ENCODE results near the gene NPW.
"Not testable (repeated sequence)": the region's sequence is repeated elsewhere in the genome, so short reads cannot be mapped to it uniquely, and the experiment has no call there.

The NPW gene

GRCh38 chr16:2023092-2024031 lies 3.8 kb downstream of the NPW start:
- peak; percentile 62 for DNase-seq

DNA sequence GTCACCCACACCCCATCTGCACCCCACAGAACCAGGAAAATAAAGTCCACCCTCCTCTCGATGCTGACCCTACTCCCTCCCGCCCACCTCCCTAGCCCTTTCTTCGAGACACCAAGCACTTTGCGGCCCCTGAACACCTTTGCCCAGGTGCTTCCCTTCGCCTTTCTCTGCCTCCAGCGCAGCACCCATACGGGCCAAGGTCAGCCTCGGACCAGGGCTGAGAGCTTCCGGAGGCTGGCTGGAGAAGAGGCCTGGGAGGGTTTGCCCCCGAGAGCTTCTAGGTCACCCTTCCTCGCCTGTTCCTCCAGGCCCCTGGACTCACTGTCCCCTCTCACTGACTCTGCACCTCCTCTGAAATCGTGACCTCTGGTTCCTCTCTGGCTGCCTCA lies 4.4 kb downstream of the NPW start:
- DNase-seq: no peak

DNA sequence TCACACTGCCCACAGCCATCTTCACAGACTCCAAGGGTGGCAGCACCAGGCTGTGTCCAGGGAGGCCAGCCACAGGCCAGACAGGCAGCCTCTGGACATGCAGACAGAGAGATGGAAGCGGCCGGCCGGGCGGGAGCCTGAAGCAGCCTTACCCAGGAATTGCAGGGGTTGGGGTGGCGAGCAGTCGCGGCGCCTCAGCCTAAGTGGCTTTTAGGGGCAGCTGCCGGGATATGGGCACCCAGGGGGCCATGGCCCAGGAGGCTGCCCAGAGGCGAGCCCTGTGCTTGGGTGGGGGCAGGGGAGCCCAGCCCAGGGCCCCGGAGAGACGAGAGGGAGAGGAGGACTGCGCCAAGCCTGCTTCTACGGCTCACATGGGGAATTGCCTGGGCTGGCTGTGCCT lies 5.7 kb downstream of the NPW start:
- DNase-seq: no peak

DNA sequence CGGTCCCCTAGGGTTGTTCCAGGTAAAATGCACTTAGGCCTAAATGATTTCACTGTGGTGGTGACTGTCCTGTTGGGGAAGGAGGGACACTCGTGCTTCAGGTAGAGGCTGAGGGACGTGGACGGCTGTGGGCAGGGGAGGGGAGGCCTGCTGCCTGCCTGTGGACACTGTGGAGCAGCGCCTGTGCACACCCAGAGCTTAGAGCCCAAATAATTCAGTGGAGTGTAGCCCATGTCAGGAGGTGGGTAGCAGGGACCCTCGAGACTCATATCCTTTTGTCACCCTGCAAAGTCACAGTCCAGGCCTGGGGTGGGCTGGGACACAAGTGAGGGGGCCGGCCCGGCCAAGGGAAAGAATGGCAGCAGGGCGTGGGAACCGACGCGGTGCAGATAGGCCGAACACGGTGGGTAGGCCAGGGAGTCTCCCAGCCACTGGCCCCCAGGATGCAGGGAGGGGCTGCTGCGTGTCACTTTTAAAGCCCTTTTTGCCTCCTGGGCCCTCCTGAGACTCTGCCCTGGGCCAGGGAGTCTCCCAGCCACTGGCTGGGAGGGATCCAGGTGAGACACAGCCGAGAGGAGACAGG lies 6.4 kb downstream of the NPW start:
- DNase-seq: no peak

DNA sequence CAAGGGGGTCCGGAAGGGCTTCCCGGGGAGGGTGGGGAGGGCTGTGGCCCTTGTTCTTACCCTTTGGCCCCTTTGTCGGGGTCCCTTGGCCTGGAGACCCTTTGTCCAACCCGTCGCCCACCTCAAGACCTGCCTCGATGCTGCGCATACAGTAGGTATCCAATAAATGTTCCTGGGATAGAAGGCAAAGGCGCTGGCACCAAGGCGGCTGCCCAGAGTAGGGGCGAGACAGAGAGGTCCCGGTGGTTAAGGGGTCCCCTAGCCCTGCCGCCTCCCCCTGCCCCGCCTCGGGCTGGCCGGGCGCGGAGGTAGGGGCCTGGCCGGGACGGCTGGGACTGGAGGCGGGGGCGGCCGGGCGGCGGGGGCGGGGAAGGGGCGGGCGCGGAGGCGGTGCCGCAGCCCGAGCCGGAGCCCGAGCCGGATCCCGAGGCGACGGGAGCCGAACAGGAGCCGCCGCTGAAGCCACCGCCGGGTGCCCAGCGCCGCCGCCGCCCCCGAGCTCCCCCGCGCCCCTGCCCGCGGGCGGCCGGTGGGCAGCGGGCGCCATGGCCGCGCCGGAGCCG lies 7.0 kb downstream of the NPW start, which contains the start of gene NHERF2:
Gene NHERF2 (plus strand): TSS at position 442 of the 563 bp plus-strand sequence. CDS start 104 bp downstream, at position 546.
- DNase-seq: no peak

- DNase-seq: no peak
Measured at GRCh38 chr16:2027024-2028010, 7.7 kb downstream of the NPW start.

DNA sequence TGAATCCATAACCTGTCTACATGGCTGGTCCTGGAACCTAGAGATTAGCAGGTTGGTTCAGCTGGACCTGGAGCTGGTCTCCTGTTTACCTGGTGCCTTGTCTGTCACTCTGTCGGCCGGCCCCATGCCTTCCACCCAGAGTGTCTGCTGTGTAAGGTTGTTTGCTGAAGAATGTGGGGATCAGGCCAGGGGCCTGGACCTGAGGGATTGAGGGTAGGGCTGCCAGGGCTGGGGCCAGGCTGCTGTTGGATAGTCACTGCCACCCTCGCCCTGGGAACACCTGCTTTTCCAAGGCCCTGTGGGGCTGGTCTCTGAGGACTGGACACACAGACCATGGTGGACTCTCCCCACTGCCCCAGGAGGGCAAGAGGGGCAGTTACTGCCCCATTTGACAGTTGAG lies 8.6 kb downstream of the NPW start:
- DNase-seq: no peak

DNA sequence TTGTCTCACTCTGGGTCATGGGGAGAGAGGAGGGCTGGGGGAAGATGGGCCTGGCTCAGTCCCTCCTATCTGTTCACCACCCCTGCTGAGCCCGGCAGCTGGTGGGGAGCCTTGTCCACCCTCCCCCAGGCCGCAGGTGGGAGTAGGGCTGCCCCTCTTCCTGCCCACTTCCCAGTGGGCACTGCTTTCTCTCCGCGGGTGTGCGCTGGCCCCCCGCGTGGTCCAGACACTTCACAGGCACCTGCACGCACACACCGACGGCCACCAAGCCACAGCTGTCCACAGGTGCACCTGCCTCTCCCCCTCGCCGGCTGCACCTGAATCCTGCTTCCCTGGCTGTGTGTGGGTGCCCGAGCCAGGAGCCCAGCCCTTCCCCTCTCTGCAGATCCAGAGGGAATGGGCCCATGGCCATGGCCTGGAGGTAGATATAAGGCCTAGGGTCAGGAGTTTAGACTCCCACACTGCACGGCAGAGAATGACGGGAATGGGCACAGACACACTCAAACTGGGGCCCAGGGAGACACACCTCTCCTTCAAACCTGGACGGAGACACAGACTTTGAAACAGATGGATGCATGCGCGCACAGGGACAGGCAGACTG lies 9.1 kb downstream of the NPW start:
- no peak for DNase-seq

DNA sequence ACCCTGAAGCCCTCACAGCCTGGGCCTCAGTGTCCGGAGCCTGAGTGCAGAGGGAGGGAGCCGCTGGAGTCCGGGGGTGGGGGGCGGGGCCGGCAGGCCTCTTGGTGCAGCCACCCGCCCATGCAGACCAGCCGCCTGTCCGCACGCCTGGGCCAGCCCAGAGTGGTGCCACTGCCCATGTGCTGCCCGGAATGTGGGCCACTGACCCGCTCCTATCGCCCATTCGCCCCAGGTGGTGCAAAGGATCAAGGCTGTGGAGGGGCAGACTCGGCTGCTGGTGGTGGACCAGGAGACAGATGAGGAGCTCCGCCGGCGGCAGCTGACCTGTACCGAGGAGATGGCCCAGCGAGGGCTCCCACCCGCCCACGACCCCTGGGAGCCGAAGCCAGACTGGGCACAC lies 9.8 kb downstream of the NPW start:
- DNase-seq: no peak

DNA sequence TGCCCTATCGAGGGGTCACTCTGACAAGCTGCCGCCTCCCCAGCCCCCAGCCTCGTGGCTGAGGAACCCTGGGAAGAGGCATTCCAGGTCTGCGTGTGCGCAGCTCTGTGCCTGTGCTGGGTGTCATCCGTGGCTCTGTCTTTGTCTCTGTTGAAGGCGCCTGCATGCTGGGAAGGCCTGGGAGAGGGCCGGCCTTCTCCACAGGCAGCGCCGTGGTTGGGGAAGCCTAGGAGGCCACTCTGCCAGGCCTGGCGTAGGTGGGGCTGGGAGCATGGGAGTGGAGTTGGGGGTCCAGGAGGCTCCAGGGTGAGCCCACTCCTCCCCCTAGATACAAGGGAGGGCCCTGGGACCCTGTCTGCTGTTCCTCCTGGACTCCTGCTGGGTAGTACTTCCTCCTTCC lies 10.5 kb downstream of the NPW start:
- DNase-seq: no peak

GRCh38 chr16:2031081-2031577 lies 11.5 kb downstream of the NPW start:
- DNase-seq: no peak

DNA sequence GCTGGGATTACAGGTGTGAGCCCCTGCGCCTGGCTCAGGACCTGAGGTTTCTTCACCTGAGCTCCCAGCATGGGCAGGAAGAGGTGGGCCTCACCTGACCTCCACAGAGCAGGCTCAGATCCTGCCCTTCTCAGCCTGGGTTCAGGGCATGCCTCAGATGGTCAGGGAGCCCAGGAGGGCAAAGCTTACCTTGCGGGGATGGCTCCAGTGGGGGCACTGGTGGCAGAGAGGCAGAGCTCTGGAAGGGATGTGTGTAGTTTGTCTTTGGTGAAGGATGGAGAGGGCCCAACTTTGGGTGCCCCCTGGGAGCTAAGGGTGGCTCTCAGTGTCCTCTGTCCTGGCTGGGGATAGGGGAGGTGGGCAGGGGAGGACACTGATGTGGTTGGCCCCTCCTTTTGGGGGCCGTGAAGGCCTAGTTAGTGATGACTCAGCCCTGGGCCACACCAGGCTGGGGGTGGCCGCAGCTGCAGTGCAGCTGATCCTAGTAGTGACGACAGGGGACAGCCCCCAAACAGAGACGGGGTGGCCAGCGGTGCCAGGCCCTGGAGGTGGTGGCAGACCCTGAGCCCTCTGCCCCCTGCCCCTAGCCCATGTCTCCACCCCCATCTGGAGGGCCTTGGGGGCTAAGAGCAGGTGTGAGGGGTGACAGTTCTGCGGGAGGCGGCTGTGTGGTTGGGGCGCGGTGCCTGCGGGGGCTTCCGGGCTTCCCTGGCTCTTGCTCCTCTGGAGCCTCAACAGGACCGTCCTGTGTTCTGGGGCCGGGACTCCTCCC lies 12.9 kb downstream of the NPW start:
- no peak for DNase-seq

DNA sequence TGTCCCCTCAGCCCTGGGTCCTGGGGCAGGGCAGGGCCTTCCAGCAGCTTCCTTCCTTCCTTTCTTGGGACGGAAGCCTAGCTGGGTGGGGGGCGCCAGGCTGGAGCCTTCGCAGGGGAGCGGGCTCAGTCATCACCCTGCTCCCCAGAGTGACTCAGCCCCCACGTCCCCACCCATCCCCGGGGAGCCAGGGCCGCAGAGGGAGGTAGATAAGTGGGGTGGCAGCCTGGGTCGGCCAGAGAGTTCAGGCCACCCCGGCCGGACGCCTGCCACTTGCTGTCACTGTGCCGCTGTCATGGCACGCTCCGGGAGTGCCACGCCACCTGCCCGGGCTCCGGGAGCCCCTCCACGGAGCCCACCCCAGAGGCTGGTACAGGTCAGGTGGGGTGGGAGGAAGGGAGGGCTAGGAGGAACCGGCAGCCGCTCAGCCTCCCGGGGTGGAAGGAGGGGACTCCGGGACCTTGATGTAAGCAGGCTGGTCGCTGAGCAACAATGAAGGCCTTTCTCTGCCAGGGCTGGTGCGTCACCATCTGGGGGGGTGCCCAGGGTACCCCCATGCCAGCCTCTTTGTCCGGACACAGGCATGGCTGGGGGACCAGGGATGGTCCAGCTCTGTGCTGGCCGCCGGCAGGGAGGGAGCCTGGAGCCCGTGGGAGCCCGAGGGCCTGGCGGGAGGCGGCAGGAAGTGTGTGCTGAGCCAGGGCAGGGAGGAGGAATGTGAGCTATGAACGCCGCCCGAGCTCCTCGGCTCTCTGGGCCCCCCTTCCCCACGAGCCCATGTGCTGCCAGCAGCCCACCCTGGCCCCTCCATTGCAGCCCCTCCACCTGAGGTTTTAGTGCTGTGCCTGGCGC lies 13.7 kb downstream of the NPW start:
- no peak for DNase-seq

DNA sequence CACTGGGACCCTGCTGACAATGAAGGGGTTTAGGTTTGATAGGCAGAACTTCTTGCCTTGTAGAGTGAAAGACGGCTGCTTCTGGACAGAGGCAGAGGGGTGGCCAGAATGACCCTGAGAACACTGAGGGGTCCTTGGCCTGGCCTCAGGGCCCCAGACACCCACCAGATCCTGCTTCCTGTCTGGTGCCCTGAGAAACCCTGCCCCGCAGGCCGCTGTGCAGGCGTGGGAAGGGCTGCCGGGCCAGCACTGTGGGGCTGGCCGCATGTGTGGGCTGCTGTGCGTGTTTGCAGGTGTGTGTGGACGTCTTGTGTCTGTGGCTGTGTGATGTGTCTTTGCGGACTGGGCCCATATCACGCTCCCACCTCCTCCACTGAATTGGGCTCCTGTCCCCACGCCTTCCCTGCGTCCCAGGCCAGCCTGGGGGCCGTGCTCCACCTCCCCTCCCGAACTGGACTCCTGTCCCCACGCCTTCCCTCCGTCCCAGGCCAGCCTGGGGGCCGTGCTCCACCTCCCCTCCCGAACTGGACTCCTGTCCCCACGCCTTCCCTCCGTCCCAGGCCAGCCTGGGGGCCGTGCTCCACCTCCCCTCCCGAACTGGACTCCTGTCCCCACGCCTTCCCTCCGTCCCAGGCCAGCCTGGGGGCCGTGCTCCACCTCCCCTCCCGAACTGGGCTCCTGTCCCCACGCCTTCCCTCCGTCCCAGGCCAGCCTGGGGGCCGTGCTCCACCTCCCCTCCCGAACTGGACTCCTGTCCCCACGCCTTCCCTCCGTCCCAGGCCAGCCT lies 14.5 kb downstream of the NPW start:
- DNase-seq: not testable (repeated sequence)

- no peak for DNase-seq
Measured at GRCh38 chr16:2034696-2035430, 15.3 kb downstream of the NPW start.

DNA sequence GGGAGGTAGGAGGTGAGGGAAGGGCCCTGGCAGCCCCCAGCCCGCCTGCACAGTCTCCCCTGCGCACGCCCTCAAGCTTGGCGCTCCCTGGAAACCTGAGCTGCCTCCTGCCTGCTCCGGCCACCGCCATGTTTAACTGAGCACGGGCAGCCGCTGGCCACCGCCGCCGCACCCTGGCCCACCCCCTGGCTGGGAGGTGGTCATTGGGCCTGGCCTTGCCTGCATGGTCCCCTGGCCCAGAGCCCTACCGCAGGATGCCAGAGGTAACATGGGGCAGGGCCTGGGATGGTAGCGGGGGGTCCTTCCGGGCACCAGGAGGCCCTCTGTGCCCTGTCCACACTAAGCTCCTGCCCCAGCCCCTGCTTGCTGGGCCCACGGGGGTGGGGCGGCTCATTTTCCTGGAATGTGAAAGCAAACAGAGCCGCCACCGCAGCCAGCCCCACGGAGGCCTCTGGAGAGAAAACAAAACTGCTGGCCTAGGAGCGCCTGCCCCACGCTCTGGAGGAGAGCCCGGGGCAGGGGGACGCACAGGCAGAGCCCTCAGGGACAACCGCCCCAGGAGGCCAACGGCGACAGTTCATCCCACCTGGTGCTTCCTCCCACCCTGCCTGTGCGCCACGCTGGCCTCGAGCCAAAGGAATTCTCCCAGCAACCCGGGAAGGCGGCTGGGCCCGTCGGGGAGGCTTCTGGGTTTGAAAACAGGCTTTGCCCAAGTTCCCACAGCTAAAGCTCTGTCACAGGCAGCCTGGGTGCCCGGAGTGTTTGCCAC lies 16.0 kb downstream of the NPW start:
- peak; percentile 31 for DNase-seq

DNA sequence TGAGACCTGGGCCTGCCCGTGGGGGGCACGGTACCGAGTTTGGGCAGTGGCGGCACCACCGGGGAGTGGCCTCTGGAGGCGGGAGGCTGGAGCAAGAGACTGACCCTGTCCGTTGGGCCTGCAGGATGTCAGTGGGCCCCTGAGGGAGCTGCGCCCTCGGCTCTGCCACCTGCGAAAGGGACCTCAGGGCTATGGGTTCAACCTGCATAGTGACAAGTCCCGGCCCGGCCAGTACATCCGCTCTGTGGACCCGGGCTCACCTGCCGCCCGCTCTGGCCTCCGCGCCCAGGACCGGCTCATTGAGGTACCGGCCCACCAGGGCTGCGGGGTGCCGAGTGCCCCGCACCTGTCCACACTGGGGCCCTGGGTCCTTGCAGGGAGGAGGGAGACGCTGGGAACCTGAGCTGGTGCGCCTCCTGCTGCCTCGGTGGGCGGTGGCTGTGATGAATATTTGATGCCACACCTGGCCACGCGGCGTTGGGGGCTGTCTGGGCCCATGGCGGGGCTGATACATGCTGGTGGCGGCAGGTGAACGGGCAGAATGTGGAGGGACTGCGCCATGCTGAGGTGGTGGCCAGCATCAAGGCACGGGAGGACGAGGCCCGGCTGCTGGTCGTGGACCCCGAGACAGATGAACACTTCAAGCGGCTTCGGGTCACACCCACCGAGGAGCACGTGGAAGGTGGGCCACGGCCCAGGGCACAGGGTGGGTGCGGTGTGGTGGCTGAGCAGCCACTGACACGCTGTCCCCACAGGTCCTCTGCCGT lies 16.8 kb downstream of the NPW start:
- DNase-seq: no peak

Measured in NCI-H1105 treated with DMSO at 0.1 percent for 48 hours (cell line).